Fibroblast of pulmonary artery (primary cell): ENCODE results near the gene PYCARD.

Experiments used
- DNase-seq: peaks from one replicate; pipeline ENCODE4 v3.0.0-alpha.2; 2010; ENCODE audit warnings: low read depth
- H3K4me3 ChIP-seq: replicated peaks from 2 replicates; pipeline ENCODE4 v1.5.1; 2011; ENCODE audit warnings: low read depth, mild to moderate bottlenecking, control low read depth, low read length, moderate library complexity
- TF ChIP-seq, protein P1 (sequence below): IDR thresholded peaks from 2 replicates; pipeline ENCODE4 v1.5.1; 2011; ENCODE audit warnings: mild to moderate bottlenecking, control low read depth, low read length, inconsistent platforms; ENCODE audit errors: missing control alignments

PYCARD gene

DNA sequence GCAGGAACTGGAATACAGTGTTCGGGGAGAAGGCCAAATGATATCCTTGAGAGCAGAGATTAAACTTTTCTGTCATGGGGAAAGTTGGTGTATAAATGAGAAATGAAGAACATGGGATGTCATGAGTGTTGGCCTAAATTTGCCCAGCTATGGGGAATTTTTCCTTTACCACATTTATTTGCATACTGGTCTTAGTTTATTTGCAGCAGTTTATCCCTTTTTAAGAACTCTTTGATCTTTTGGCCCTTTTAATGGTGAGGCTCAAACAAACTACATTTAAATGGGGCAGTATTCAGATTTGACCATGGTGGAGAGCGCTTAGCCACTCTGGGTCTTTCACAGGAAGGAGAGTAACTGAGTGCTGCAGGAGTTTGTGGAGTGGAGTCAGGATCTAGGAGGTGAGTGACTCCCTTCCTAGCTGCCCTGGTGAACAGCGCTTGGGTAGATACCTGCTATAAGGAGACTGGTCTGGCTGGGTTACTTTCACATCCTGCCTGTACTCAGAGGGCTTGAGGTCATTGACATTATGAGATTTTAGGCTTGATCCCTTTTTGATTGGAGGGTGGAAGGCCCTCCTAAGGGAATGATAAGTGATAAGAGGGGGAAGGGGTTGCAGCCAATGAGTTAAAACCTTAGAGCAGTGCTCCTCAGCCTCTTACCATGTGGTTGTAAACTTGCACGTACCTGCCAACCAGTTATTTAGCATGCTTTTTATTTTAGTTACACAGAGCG is 10.7 kb downstream of the PYCARD start:
- TF ChIP-seq, protein P1, sequence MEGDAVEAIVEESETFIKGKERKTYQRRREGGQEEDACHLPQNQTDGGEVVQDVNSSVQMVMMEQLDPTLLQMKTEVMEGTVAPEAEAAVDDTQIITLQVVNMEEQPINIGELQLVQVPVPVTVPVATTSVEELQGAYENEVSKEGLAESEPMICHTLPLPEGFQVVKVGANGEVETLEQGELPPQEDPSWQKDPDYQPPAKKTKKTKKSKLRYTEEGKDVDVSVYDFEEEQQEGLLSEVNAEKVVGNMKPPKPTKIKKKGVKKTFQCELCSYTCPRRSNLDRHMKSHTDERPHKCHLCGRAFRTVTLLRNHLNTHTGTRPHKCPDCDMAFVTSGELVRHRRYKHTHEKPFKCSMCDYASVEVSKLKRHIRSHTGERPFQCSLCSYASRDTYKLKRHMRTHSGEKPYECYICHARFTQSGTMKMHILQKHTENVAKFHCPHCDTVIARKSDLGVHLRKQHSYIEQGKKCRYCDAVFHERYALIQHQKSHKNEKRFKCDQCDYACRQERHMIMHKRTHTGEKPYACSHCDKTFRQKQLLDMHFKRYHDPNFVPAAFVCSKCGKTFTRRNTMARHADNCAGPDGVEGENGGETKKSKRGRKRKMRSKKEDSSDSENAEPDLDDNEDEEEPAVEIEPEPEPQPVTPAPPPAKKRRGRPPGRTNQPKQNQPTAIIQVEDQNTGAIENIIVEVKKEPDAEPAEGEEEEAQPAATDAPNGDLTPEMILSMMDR: no peak
- no peak overlapping the region for H3K4me3 ChIP-seq

DNA sequence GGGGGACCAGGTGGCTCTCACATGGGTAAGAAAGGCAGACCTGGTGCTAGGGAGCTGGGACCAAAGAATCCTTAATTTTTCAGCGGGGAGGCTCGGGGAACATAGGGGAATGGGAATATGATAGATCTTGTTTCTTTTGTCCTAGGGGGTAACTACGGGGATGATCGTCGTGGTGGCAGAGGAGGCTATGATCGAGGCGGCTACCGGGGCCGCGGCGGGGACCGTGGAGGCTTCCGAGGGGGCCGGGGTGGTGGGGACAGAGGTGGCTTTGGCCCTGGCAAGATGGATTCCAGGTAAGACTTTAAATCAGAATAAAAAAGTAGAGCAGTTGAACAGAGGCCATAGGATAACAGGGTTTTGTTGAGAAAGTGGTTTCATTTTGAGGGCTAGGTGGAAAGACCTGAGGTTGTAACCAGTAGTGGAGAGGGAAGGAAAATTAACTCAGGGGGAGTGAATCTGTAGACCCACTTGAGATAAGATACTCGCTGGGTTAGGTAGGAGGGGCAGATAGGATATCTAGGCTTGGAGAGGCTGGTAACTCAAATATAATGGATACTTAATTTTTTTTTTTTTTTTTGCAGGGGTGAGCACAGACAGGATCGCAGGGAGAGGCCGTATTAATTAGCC is 11.6 kb downstream of the PYCARD start:
- no peak overlapping the region for H3K4me3 ChIP-seq
- TF ChIP-seq, protein P1: no peak
- DNase-seq: no peak

More for the DNA sequence above, 10.7 kb downstream of the PYCARD start:
- no peak for DNase-seq

DNA sequence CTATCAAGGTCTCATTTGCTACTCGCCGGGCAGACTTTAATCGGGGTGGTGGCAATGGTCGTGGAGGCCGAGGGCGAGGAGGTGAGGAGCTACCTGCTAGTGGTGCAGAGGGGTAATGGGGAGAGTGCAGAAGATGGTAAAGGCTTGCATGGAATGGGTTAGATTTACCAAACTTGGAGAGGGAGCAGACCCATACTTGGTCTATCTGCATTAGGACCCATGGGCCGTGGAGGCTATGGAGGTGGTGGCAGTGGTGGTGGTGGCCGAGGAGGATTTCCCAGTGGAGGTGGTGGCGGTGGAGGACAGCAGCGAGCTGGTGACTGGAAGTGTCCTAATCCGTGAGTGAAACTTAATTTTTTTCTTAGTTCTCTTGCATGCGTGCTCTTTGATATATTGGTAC is 12.5 kb downstream of the PYCARD start:
- no peak for DNase-seq

DNA sequence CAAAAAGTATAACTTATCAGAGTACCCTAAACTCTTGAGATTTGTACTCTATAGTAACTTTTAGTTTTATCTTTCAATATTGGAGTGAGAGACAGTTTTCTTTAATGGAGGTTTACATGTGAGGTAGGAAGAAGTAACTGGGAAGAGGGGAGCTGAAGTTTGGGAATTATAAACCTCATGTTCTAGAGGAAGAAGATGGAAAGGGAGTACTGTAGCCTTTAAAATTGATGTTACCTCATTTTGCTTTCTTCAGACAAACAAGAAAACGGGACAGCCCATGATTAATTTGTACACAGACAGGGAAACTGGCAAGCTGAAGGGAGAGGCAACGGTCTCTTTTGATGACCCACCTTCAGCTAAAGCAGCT is 13.2 kb downstream of the PYCARD start:
- TF ChIP-seq, protein P1: no peak

More for the DNA sequence above, 12.5 kb downstream of the PYCARD start:
- TF ChIP-seq, protein P1: no peak
- H3K4me3 ChIP-seq: no peak overlapping the region

DNA sequence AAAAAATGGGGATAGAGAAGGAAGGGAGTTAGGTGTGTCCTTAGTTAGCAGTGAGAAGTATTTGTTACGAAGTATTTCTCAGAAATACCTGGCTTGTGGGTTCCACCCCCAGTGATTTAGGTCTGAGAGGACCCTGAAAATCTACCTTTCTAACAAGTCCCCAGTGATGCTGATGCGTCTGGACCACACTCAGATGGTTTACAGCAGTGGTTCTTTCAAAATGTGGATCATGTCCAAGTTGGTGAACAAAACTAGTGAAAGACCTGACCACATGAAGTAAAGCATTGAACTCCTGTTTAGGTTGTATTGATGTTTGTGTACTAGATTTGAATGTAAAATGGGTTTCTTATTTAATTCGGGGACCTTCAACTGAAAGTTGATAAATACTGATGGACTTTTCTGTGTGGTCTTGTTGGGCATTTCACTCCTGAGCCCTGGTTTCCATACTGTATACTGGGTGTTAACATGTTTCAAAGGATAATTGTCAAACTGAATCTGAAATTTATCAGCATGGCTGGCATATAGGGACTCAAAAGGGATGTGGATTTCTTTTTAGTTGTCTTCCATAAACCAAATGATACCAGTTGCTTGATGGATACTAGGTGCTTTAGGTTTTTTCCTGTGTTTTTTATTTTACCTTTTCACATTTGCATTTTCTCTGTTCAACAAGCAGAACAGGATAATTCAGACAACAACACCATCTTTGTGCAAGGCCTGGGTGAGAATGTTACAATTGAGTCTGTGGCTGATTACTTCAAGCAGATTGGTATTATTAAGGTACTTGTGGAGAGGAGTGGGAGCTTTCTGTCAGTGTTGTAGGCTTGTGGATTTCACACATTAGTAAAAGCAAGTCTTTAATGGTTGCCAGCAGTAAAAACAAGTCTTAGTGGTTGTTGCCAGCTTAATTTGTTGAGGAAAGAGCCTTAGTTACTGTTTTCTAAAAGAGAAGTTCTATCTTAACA is 13.8 kb downstream of the PYCARD start:
- TF ChIP-seq, protein P1: no peak
- H3K4me3 ChIP-seq: no peak overlapping the region
- no peak for DNase-seq

More for the DNA sequence above, 13.2 kb downstream of the PYCARD start:
- no peak overlapping the region for H3K4me3 ChIP-seq
- DNase-seq: no peak

DNA sequence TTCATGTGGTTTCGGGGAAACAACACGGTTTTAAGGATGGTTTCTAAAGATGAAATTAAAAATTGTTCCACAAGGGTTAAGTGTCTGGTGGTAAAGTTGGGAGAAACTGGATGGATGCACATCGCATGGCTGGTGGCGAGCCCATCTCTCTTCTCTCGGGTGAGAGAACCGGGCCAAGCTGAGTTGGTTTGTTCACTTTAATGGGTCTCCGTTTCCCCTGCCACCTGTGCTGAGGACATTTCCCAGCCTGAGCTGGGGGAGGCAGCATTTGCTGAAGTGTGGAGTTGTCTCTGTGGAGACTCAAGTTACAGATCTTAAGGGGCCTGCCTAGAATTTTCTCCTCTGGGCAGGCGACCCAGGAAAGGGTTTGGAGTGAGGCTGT is 14.8 kb downstream of the PYCARD start:
- TF ChIP-seq, protein P1: no peak
- no peak for DNase-seq
- no peak overlapping the region for H3K4me3 ChIP-seq
